ENCODE data around the gene DYNC1LI2.
"Not testable (repeated sequence)": the region's sequence is repeated elsewhere in the genome, so short reads cannot be mapped to it uniquely, and the experiment has no call there.

The DYNC1LI2 gene

DNA sequence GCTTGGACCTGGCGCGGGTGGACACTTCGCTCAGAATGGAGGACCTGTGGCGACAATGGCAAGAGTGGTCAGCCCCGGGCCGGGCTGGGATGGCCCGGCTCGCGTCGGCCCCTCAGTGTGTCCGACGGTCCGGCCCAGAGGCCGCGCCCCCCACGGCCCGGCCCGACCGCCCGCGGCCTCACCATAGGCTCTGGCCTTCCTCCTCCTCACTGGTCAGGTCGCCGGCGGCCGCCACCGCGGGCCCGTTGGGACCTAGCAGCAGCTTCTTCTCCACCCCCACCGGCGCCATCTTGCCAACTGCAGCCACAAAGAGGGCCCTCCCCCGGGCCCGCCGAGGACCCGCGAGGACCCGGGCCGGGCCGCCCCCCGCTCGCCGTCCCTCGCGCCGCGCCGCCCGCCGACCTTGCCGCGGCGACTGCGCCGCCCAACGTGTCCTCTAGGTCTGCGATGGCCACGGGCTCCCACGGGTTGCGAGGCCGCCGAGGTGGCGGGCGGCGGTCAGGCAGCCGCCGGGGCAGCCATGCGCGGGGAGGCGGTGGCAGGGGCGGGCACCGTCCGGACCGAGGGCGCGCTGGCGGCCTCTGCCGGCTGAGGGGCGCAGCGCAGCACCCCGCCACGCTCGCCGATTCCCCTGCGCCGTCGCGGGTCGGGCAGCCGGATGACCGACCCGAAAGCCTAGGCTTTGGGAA is at the start of gene DYNC1LI2:
Gene DYNC1LI2, minus strand, starts transcription at position 307 of the 689 bp plus-strand sequence. Its CDS starts 18 bp downstream, at position 289.
- no peak for DNase-seq (ENCODE audit: low read depth)
- TF ChIP-seq, protein P1, sequence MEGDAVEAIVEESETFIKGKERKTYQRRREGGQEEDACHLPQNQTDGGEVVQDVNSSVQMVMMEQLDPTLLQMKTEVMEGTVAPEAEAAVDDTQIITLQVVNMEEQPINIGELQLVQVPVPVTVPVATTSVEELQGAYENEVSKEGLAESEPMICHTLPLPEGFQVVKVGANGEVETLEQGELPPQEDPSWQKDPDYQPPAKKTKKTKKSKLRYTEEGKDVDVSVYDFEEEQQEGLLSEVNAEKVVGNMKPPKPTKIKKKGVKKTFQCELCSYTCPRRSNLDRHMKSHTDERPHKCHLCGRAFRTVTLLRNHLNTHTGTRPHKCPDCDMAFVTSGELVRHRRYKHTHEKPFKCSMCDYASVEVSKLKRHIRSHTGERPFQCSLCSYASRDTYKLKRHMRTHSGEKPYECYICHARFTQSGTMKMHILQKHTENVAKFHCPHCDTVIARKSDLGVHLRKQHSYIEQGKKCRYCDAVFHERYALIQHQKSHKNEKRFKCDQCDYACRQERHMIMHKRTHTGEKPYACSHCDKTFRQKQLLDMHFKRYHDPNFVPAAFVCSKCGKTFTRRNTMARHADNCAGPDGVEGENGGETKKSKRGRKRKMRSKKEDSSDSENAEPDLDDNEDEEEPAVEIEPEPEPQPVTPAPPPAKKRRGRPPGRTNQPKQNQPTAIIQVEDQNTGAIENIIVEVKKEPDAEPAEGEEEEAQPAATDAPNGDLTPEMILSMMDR (conservative IDR thresholded peaks at IDR 0.05; ENCODE audit: low read depth, low read length): peak; percentile 62
- H3K4me3 ChIP-seq (ENCODE audit: low read length): peak within 1 kb of the TSS; percentile 93

DNA sequence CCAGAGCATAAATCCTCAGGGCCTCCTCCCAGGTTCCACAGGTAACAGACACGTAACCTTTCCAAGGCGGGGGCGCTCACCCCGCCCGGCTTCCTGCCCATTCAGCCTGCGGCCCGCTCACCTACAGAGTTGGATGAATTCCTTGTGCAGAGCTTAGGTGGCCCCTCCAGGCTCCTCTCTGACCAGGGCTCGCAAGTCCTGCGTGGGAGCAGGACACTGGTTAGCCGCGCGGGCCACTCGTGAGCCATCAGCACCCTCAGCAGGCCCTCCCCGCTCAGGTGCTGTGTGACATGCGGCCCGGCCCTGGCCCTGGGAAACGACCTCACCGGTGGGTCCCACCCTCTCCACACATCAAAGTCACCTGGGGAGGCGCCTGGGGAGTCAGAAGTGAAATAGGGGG is 49.4 kb upstream of the DYNC1LI2 start:
- TF ChIP-seq, protein P1 (conservative IDR thresholded peaks at IDR 0.05; ENCODE audit: low read depth, low read length): no peak
- no peak for DNase-seq (ENCODE audit: low read depth)
- no peak overlapping the region for H3K4me3 ChIP-seq (ENCODE audit: low read length)

GRCh38 chr16:66798161-66798560 is 46.8 kb upstream of the DYNC1LI2 start:
- TF ChIP-seq, protein P1 (conservative IDR thresholded peaks at IDR 0.05; ENCODE audit: low read depth, low read length): no peak
- DNase-seq (ENCODE audit: low read depth): no peak
- H3K4me3 ChIP-seq (ENCODE audit: low read length): no peak overlapping the region

DNA sequence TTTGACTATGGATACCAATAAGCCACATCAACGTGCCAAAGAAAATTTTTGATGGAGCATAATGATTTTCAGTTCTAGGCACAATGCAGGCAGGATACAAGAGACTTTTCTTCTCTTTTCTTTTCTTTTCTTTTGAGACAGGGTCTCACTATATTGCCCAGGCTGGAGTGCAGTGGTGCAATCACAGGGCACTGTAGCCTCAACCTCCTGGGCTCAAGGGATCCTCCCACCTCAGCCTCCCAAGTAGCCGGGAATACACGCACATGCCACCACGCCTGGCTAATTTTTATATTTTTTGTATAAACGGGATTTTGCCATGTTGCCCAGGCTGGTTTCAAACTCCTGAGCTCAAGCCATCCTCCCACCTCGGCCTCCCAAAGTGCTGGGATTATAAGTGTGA is 42.6 kb upstream of the DYNC1LI2 start:
- H3K4me3 ChIP-seq (ENCODE audit: low read length); DNase-seq (ENCODE audit: low read depth): not testable (repeated sequence)

- no peak overlapping the region for H3K4me3 ChIP-seq (ENCODE audit: low read length)
- TF ChIP-seq, protein P1 (conservative IDR thresholded peaks at IDR 0.05; ENCODE audit: low read depth, low read length): no peak
- DNase-seq (ENCODE audit: low read depth): no peak
Measured at GRCh38 chr16:66790130-66790733, 38.8 kb upstream of the DYNC1LI2 start.

- H3K4me3 ChIP-seq (ENCODE audit: low read length): no peak overlapping the region
- TF ChIP-seq, protein P1 (conservative IDR thresholded peaks at IDR 0.05; ENCODE audit: low read depth, low read length): no peak
- DNase-seq (ENCODE audit: low read depth): no peak
Measured at GRCh38 chr16:66787427-66787826, 36.0 kb upstream of the DYNC1LI2 start.

DNA sequence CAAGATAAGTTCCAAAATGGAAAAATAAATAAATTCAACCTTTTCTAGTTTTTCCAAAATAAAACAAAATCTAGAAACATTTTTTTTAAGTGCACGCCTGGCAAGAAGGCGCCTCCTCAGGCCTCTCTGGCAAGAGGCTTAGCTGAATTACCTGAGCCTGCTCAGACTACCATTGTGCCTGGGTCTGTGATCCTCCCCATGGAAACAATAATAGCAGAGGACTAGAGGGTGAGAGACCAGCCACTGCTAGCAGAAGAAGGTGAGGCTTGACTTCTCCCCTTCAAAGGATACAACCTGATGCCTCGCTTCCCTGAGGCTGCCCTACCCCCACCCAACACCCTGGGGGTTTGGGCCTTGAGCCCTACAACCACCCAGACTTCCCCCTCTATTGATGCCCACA is 35.1 kb upstream of the DYNC1LI2 start:
- no peak overlapping the region for H3K4me3 ChIP-seq (ENCODE audit: low read length)
- TF ChIP-seq, protein P1 (conservative IDR thresholded peaks at IDR 0.05; ENCODE audit: low read depth, low read length): no peak
- no peak for DNase-seq (ENCODE audit: low read depth)

All from retinal pigment epithelial cell (primary cell).